Endodermal cell (in vitro differentiated cells): Measurements from ENCODE around the gene AGAP3. TPM values are rescaled to one million over a fixed set of nuclear protein-coding genes. Genes with fewer than 3 reads are reported as not detected.

ENCODE experiments used
- DNase-seq: peaks from one replicate; pipeline ENCODE4 v3.0.0-alpha.2; 2017
- H3K27ac ChIP-seq: 2 replicates; pipeline ENCODE4 v1.5.1; 2013; ENCODE audit warnings: mild to moderate bottlenecking, low read depth, low read length, moderate library complexity
- H3K27me3 ChIP-seq: 2 replicates; pipeline ENCODE4 v1.6.1; 2013; ENCODE audit warnings: mild to moderate bottlenecking, low read length, moderate library complexity; ENCODE audit not compliant: insufficient read depth, control insufficient read depth, poor library complexity, severe bottlenecking
- H3K36me3 ChIP-seq: 2 replicates; pipeline ENCODE4 v1.7.0; 2013; ENCODE audit warnings: mild to moderate bottlenecking, low read length, moderate library complexity; ENCODE audit not compliant: control insufficient read depth, insufficient read depth
- H3K4me1 ChIP-seq: one replicate; pipeline ENCODE4 v1.7.0; 2013; ENCODE audit warnings: low read length; ENCODE audit not compliant: control insufficient read depth, insufficient read depth
- H3K4me3 ChIP-seq: 2 replicates; pipeline ENCODE4 v1.5.1; 2013; ENCODE audit warnings: mild to moderate bottlenecking, low read length, moderate library complexity
- H3K9ac ChIP-seq: 2 replicates; pipeline ENCODE4 v1.6.1; 2013; ENCODE audit warnings: mild to moderate bottlenecking, low read length, moderate library complexity; ENCODE audit not compliant: poor library complexity, severe bottlenecking; ENCODE audit errors: extremely low read depth
- H3K9me3 ChIP-seq: 2 replicates; pipeline ENCODE4 v1.6.1; 2013; ENCODE audit warnings: mild to moderate bottlenecking, low read length, moderate library complexity; ENCODE audit not compliant: control insufficient read depth
- H3K27ac Mint-ChIP-seq: 2 replicates; pipeline ENCODE4 v1.8.0; 2020; ENCODE audit warnings: mixed read lengths
- H3K27me3 Mint-ChIP-seq: 2 replicates; pipeline ENCODE4 v1.8.0; 2021; ENCODE audit warnings: mild to moderate bottlenecking, mixed read lengths; ENCODE audit not compliant: insufficient read depth
- H3K36me3 Mint-ChIP-seq: 2 replicates; pipeline ENCODE4 v1.8.0; 2020; ENCODE audit warnings: low read depth, mixed read lengths
- H3K4me1 Mint-ChIP-seq: 2 replicates; pipeline ENCODE4 v1.8.0; 2020; ENCODE audit warnings: mixed read lengths
- H3K4me3 Mint-ChIP-seq: 2 replicates; pipeline ENCODE4 v1.8.0; 2020; ENCODE audit warnings: mild to moderate bottlenecking, moderate library complexity, mixed read lengths
- H3K9me3 Mint-ChIP-seq: 2 replicates; pipeline ENCODE4 v1.8.0; 2020; ENCODE audit warnings: mild to moderate bottlenecking, mixed read lengths
- CTCF ChIP-seq: fragments of 200-600 bp; sonication (generic); conservative IDR thresholded peaks from 2 replicates; pipeline ENCODE4 v1.5.0; 2021; ENCODE audit warnings: antibody characterized with exemption, mild to moderate bottlenecking
- WGBS, 2 experiments: methylation state at CpG; one replicate each; pipeline versions ENCODE4 v1.1.5 to v1.1.7; 2013; ENCODE audit warnings: missing lambda C conversion rate in 2 of 2, mixed read lengths in 1 of 2; ENCODE audit not compliant: insufficient coverage in 1 of 2, insufficient read length in 1 of 2; 5-methylcytosine and 5-hydroxymethylcytosine counted together
- total RNA-seq, 2 donors: library from RNA; stranded (reverse); fragmentation: NEBNext Ultra II Directional in 1 of 2; extraction: Animal tissue kit (Norgen Biotek cat#: 25700) in 1 of 2; gene quantifications; 2 replicates in 1 of 2; 3 replicates in 1 of 2; pipeline ENCODE4 v1.2.1, GENCODE V29; 2021

Gene AGAP3
- total RNA-seq, 2 donors from 2014 or later, result 113 to 116 TPM

- Mint-ChIP-seq H3K4me3 (no peak overlapping the region), H3K9me3 (no peaks in the 10 kb centered on the region), H3K4me1 (no peaks in the 10 kb centered on the region), H3K27me3 (peaks cover 31% of the 10 kb centered on the region), H3K27ac (no peak overlapping the region), H3K36me3 (peaks cover 6% of the 10 kb centered on the region)
- 89 to 94% methylated on average over 6 to 14 of the region's 14 CpGs for WGBS, 2 experiments
- Histone ChIP-seq H3K36me3 (no peaks in the 10 kb centered on the region), H3K27ac (no peak overlapping the region), H3K9me3 (no peaks in the 10 kb centered on the region), H3K4me1 (no peaks in the 10 kb centered on the region), H3K27me3 (peaks cover 20% of the 10 kb centered on the region), H3K9ac (no peak overlapping the region), H3K4me3 (no peak overlapping the region)
- TF ChIP-seq CTCF, result no peak
- no peak for DNase-seq
Observed at GRCh38 chr7:151046603-151047573, 39.4 kb upstream of the AGAP3 start.

GRCh38 chr7:151047976-151048815 lies 38.1 kb upstream of the AGAP3 start, which contains the start of gene ASIC3:
Gene ASIC3, plus strand, starts transcription at chr7:151048531. Its CDS starts 355 bp downstream, at chr7:151048886.
- H3K36me3 ChIP-seq, result no peaks in the 10 kb centered on the region
- no peak within 1 kb of the TSS for H3K4me3 ChIP-seq
- Mint-ChIP-seq H3K9me3 (no peaks in the 10 kb centered on the region), H3K4me3 (no peak within 1 kb of the TSS), H3K27ac (no peak within 1 kb of the TSS), H3K4me1 (no peaks in the 10 kb centered on the region), H3K36me3 (peaks cover 3% of the 10 kb centered on the region), H3K27me3 (peaks cover 39% of the 10 kb centered on the region)
- no peak for DNase-seq
- no peak within 1 kb of the TSS for H3K27ac ChIP-seq
- H3K4me1 ChIP-seq, result no peaks in the 10 kb centered on the region
- H3K9ac ChIP-seq, result no peak within 1 kb of the TSS
- H3K27me3 ChIP-seq, result peaks cover 20% of the 10 kb centered on the region
- WGBS, 2 experiments, result 87 to 91% methylated on average over 13 to 22 of the region's 22 CpGs
- TF ChIP-seq CTCF, result no peak
- no peaks in the 10 kb centered on the region for H3K9me3 ChIP-seq

- Histone ChIP-seq H3K4me1 (no peaks in the 10 kb centered on the region), H3K36me3 (no peaks in the 10 kb centered on the region), H3K27ac (no peak overlapping the region), H3K9ac (no peak overlapping the region), H3K9me3 (no peaks in the 10 kb centered on the region), H3K27me3 (peaks cover 20% of the 10 kb centered on the region), H3K4me3 (no peak overlapping the region)
- H3K4me1 Mint-ChIP-seq, result no peaks in the 10 kb centered on the region
- no peaks in the 10 kb centered on the region for H3K9me3 Mint-ChIP-seq
- no peak for TF ChIP-seq CTCF
- H3K36me3 Mint-ChIP-seq, result peaks cover 4% of the 10 kb centered on the region
- H3K4me3 Mint-ChIP-seq, result no peak overlapping the region
- no peak for DNase-seq
- 93 to 94% methylated on average over 31 to 38 of the region's 38 CpGs for WGBS, 2 experiments
- H3K27me3 Mint-ChIP-seq, result peaks cover 39% of the 10 kb centered on the region
- no peak overlapping the region for H3K27ac Mint-ChIP-seq
Observed at GRCh38 chr7:151048911-151049463, 37.3 kb upstream of the AGAP3 start.
